OCI-LY3 (cell line): ENCODE data around the gene LRRC41.
"Not testable (repeated sequence)": the region's sequence is repeated elsewhere in the genome, so short reads cannot be mapped to it uniquely, and the experiment has no call there.

ENCODE experiments used
- H2AFZ ChIP-seq: fragments of 200-600, 300-600 bp; shearing (Covaris generic); 2 replicates; pipeline ENCODE4 v1.6.0; 2014; ENCODE audit warnings: antibody characterized with exemption, low read depth, low read length
- H3K27ac ChIP-seq: fragments of 200-600, 300-600 bp; sonication (generic); 2 replicates; pipeline ENCODE4 v1.5.1; 2014; ENCODE audit warnings: mild to moderate bottlenecking, low read length, moderate library complexity, mixed read lengths
- H3K27me3 ChIP-seq: fragments of 200-600, 300-600 bp; sonication (generic); 2 replicates; pipeline ENCODE4 v1.6.1; 2014; ENCODE audit warnings: low read depth, low read length, mixed read lengths
- H3K36me3 ChIP-seq: fragments of 200-600, 300-600 bp; sonication (generic); replicated peaks from 2 replicates; pipeline ENCODE3; 2014; ENCODE audit warnings: low read depth, low read length, mixed read lengths
- H3K4me1 ChIP-seq: fragments of 300-600, 200-600 bp; sonication (generic); 2 replicates; pipeline ENCODE4 v1.6.1; 2014; ENCODE audit warnings: low read length, mixed read lengths
- H3K4me2 ChIP-seq: fragments of 200-600, 300-600 bp; sonication (generic); 2 replicates; pipeline ENCODE4 v1.6.1; 2014; ENCODE audit warnings: low read length, mixed read lengths
- H3K4me3 ChIP-seq: fragments of 300-600, 200-600 bp; sonication (generic); 2 replicates; pipeline ENCODE4 v1.5.1; 2014; ENCODE audit warnings: antibody characterized with exemption, mild to moderate bottlenecking, low read length, moderate library complexity
- H3K79me2 ChIP-seq: fragments of 300-600, 200-600 bp; shearing (Covaris generic); 2 replicates; pipeline ENCODE4 v1.6.1; 2014; ENCODE audit warnings: mild to moderate bottlenecking, low read length, mixed read lengths
- H3K9ac ChIP-seq: fragments of 300-600, 200-600 bp; shearing (Covaris generic); 2 replicates; pipeline ENCODE4 v1.6.0; 2014; ENCODE audit warnings: mild to moderate bottlenecking, low read length, moderate library complexity
- H3K9me3 ChIP-seq: fragments of 200-600, 300-600 bp; shearing (Covaris generic); 2 replicates; pipeline ENCODE4 v1.6.1; 2014; ENCODE audit warnings: low read length, mixed read lengths; ENCODE audit not compliant: insufficient read depth
- H4K20me1 ChIP-seq: fragments of 200-600, 300-600 bp; sonication (generic); 2 replicates; pipeline ENCODE4 v1.6.1; 2016; ENCODE audit warnings: low read length, mixed read lengths; ENCODE audit not compliant: insufficient read depth
- CTCF ChIP-seq: fragments of 200-600, 300-600 bp; sonication (generic); IDR thresholded peaks from 2 replicates; pipeline ENCODE4 v1.5.1; 2014; ENCODE audit warnings: antibody characterized with exemption, low read length, low read depth
- EZH2phosphoT487 ChIP-seq: fragments of 200-600 bp; shearing (Covaris generic); IDR thresholded peaks from 2 replicates; pipeline ENCODE4 v1.6.1; 2018; ENCODE audit warnings: antibody characterized with exemption, mixed run types, low read depth

The LRRC41 gene

GRCh38 chr1:46242918-46243317 is 60.5 kb downstream of the LRRC41 start:
- Histone ChIP-seq H3K4me3 (no peak overlapping the region), H3K27me3 (no peaks in the 10 kb centered on the region), H3K27ac (no peak overlapping the region), H4K20me1 (no peaks in the 10 kb centered on the region), H3K36me3 (no peaks in the 10 kb centered on the region), H3K4me1 (peaks cover 7% of the 10 kb centered on the region), H3K9me3 (no peaks in the 10 kb centered on the region), H3K4me2 (no peak overlapping the region), H3K9ac (no peak overlapping the region), H3K79me2 (peaks cover 4% of the 10 kb centered on the region), H2AFZ (no peak overlapping the region)
- TF ChIP-seq CTCF (no peak), EZH2phosphoT487 (no peak)

- not testable (repeated sequence) for H3K27me3 ChIP-seq, H3K4me1 ChIP-seq, H2AFZ ChIP-seq, H4K20me1 ChIP-seq, H3K4me3 ChIP-seq, H3K9me3 ChIP-seq, H3K36me3 ChIP-seq, H3K79me2 ChIP-seq, H3K27ac ChIP-seq, H3K9ac ChIP-seq, H3K4me2 ChIP-seq
These were observed 61.7 kb downstream of the LRRC41 start for GRCh38 chr1:46241733-46242132.

- H3K4me3 ChIP-seq, H3K4me1 ChIP-seq, H2AFZ ChIP-seq, H3K4me2 ChIP-seq, H3K36me3 ChIP-seq, H3K9me3 ChIP-seq, H3K27me3 ChIP-seq, H3K27ac ChIP-seq, H3K79me2 ChIP-seq, H4K20me1 ChIP-seq, H3K9ac ChIP-seq: not testable (repeated sequence)
These were observed 64.6 kb downstream of the LRRC41 start for GRCh38 chr1:46238865-46239264.

- H3K9me3 ChIP-seq, result peaks cover 6% of the 10 kb centered on the region; the same call in 1 of the 2 replicates
- H3K79me2 ChIP-seq, result no peaks in the 10 kb centered on the region
- H3K4me1 ChIP-seq, result no peaks in the 10 kb centered on the region
- no peak overlapping the region for H3K9ac ChIP-seq
- H4K20me1 ChIP-seq, result no peaks in the 10 kb centered on the region
- no peak overlapping the region for H3K4me2 ChIP-seq
- H3K27me3 ChIP-seq, result no peaks in the 10 kb centered on the region
- no peak for TF ChIP-seq EZH2phosphoT487
- no peak for TF ChIP-seq CTCF
- no peaks in the 10 kb centered on the region for H3K36me3 ChIP-seq
- no peak overlapping the region for H3K27ac ChIP-seq
- H3K4me3 ChIP-seq, result no peak overlapping the region
- no peak overlapping the region for H2AFZ ChIP-seq
These were observed 66.5 kb downstream of the LRRC41 start for GRCh38 chr1:46236882-46237281.

GRCh38 chr1:46231231-46231630 is 72.2 kb downstream of the LRRC41 start:
- not testable (repeated sequence) for H4K20me1 ChIP-seq

More at GRCh38 chr1:46231231-46231630, 72.2 kb downstream of the LRRC41 start:
- H3K9me3 ChIP-seq, H3K4me3 ChIP-seq, H3K4me1 ChIP-seq, H3K79me2 ChIP-seq, H3K36me3 ChIP-seq, H3K4me2 ChIP-seq, H3K27ac ChIP-seq, H3K27me3 ChIP-seq, H3K9ac ChIP-seq, H2AFZ ChIP-seq: not testable (repeated sequence)
